Loucy (cell line): ENCODE measurements around the gene TYW3.

Source experiments
- CTCF ChIP-seq: fragments of 200-600 bp; sonication (generic); conservative IDR thresholded peaks from 2 replicates; pipeline ENCODE4 v1.5.1; 2014; ENCODE audit warnings: mild to moderate bottlenecking, antibody characterized with exemption, low read length
- EZH2phosphoT487 ChIP-seq: fragments of 200-600 bp; IDR thresholded peaks from 2 replicates; pipeline ENCODE4 v1.6.1; 2018; ENCODE audit warnings: antibody characterized with exemption, mild to moderate bottlenecking, moderate library complexity, borderline replicate concordance

GRCh38 chr1:74728736-74729135, 4.2 kb upstream of the TYW3 start:
- TF ChIP-seq CTCF = no peak
- no peak for TF ChIP-seq EZH2phosphoT487
